K562 (cell line): ENCODE results near the gene CBL. TPM values are rescaled to one million over a fixed set of nuclear protein-coding genes. Genes with fewer than 3 reads are reported as not detected.

ENCODE experiments used
- ATAC-seq: fragments of 200-7000 bp; cut with Tn5 transposase; 3 replicates; pipeline ENCODE4 v1.9.1; 2020; ENCODE audit warnings: moderate library complexity
- BruUV-seq: library from RNA; stranded (reverse); fragments of 400-500 nt; replicated peaks from 2 replicates; lab custom pipeline; 2021; lab: Mats Ljungman, UMichigan
- CTCF ChIA-PET: fragments of 300-600 bp; formaldehyde crosslinking; extraction: SDS; loops from one replicate; lab custom pipeline; 2021; ENCODE audit warnings: low intra/inter-chr PET ratio; lab: Yijun Ruan, JAX
- POLR2A ChIA-PET: fragments of 300-600, 350-650 bp; sonication (Branson Sonifier 250); formaldehyde crosslinking; extraction: SDS; loops from one replicate; lab custom pipeline; 2021; ENCODE audit warnings: antibody characterized with exemption, inconsistent platforms; lab: Yijun Ruan, JAX
- DNase-seq, 4 experiments: peaks; one replicate each; pipeline versions ENCODE4 v3.0.0 to v3.0.0-alpha.2; 2011 to 2018; ENCODE audit warnings: low spot score in 3 of 4, mixed read lengths in 3 of 4; ENCODE audit errors: extremely low read depth in 1 of 4
- FAIRE-seq: peaks from 2 replicates; lab custom pipeline; 2011; peaks lifted over from hg19 to GRCh38; lab: Jason Lieb, UNC
- H2AFZ ChIP-seq: 2 replicates; pipeline ENCODE4 v1.6.0; 2011; ENCODE audit warnings: low read depth, low read length, control low read depth, inconsistent platforms
- H3K27ac ChIP-seq: fragments of 200-600 bp; 3 replicates; pipeline ENCODE4 v1.8.0; 2011; ENCODE audit warnings: low read depth, mild to moderate bottlenecking, control low read depth, inconsistent platforms, low read length, moderate library complexity, mixed read lengths; ENCODE audit errors: extremely low read depth
- H3K27me3 ChIP-seq, 2 experiments: fragments of 300-600 bp in 1 of 2; 2 replicates in 1 of 2; 3 replicates in 1 of 2; pipeline versions ENCODE4 v1.6.0 to v1.8.0; 2011; ENCODE audit warnings: inconsistent platforms in 2 of 2, low read length in 2 of 2, mild to moderate bottlenecking in 1 of 2, mixed read lengths in 1 of 2, moderate library complexity in 1 of 2; ENCODE audit not compliant: control insufficient read depth in 2 of 2, insufficient read depth in 2 of 2
- H3K36me3 ChIP-seq: fragments of 300-600 bp; 3 replicates; pipeline ENCODE4 v1.8.0; 2011; ENCODE audit warnings: mild to moderate bottlenecking, low read length, inconsistent platforms; ENCODE audit not compliant: control insufficient read depth, insufficient read depth
- H3K4me1 ChIP-seq, 2 experiments: fragments of 200-600 bp in 1 of 2; replicated peaks in 1 of 2; 2 replicates in 1 of 2; 3 replicates in 1 of 2; pipeline versions ENCODE4 v1.5.1 to v1.8.0; 2011; ENCODE audit warnings: inconsistent platforms in 2 of 2, low read length in 2 of 2, mild to moderate bottlenecking in 1 of 2, mixed read lengths in 1 of 2, moderate library complexity in 1 of 2; ENCODE audit not compliant: control insufficient read depth in 2 of 2, insufficient read depth in 2 of 2
- H3K4me2 ChIP-seq: 2 replicates; pipeline ENCODE4 v1.6.1; 2011; ENCODE audit warnings: low read length, control low read depth, inconsistent platforms, mixed read lengths; ENCODE audit not compliant: insufficient read depth
- H3K4me3 ChIP-seq: fragments of 200-600 bp; sonication (generic), shearing (Covaris generic); 2 replicates; pipeline ENCODE4 v1.5.1; 2016; ENCODE audit warnings: control low read depth, inconsistent platforms
- H3K79me2 ChIP-seq: fragments of 200-600 bp; 3 replicates; pipeline ENCODE4 v1.8.0; 2011; ENCODE audit warnings: low read length, inconsistent platforms; ENCODE audit not compliant: control insufficient read depth, insufficient read depth
- H3K9ac ChIP-seq, 2 experiments: 2 replicates each; pipeline versions ENCODE4 v1.6.0 to v1.6.1; 2011; ENCODE audit warnings: low read depth in 2 of 2, low read length in 2 of 2, control low read depth in 1 of 2, inconsistent platforms in 1 of 2, mild to moderate bottlenecking in 1 of 2, mixed read lengths in 1 of 2; ENCODE audit not compliant: insufficient read depth in 1 of 2
- H3K9me1 ChIP-seq: one replicate; pipeline ENCODE4 v1.6.0; 2011; ENCODE audit warnings: inconsistent platforms, mild to moderate bottlenecking, low read length, moderate library complexity; ENCODE audit not compliant: control insufficient read depth, insufficient read depth
- H3K9me3 ChIP-seq: replicated peaks from 2 replicates; pipeline ENCODE4 v1.5.1; 2011; ENCODE audit warnings: low read depth, low read length, inconsistent platforms; ENCODE audit not compliant: control insufficient read depth, insufficient read depth
- H4K20me1 ChIP-seq: replicated peaks from 2 replicates; pipeline ENCODE4 v1.6.1; 2011; ENCODE audit warnings: low read length, inconsistent platforms, mixed read lengths; ENCODE audit not compliant: control insufficient read depth, insufficient read depth
- NFATC3 ChIP-seq: fragments of 450-650 bp; IDR thresholded peaks from 2 replicates; pipeline ENCODE4 v1.6.1; 2017; ENCODE audit warnings: mild to moderate bottlenecking
- ZKSCAN1 ChIP-seq: fragments of 150-350 bp; IDR thresholded peaks from 2 replicates; pipeline ENCODE4 v1.6.1; 2016; ENCODE audit warnings: low read depth, low read length
- ZNF224 ChIP-seq: sonication (generic); formaldehyde crosslinking; IDR thresholded peaks from 2 replicates; pipeline ENCODE4 v1.8.0; 2022; ENCODE audit warnings: mild to moderate bottlenecking, missing genetic modification reagents
- ZNF507 ChIP-seq: conservative IDR thresholded peaks from 2 replicates; pipeline ENCODE4 v1.6.1; 2017; ENCODE audit warnings: missing genetic modification characterization, missing compliant biosample characterization
- WGBS: fragments of 100-300 bp; shearing (Covaris generic); methylation state at CpG from one replicate; pipeline ENCODE4 v1.1.6; 2016; ENCODE audit warnings: low coverage, mixed read lengths; ENCODE audit not compliant: insufficient coverage; ENCODE audit errors: missing lambda C conversion rate; 5-methylcytosine and 5-hydroxymethylcytosine counted together
- in situ Hi-C: fragments of 300-500 bp; cut with MboI; formaldehyde crosslinking; loops from 4 replicates; pipeline ENCODE4 v1.15.0; 2018; ENCODE audit warnings: inconsistent platforms, mixed read lengths
- intact Hi-C: fragments of 100-400 bp; cut with micrococcal nuclease; formaldehyde crosslinking; loops from 2 replicates; pipeline ENCODE4 v1.14.2; 2022
- polyA plus RNA-seq, 8 experiments: library from polyadenylated mRNA; depleted of rRNA in 4 of 8; stranded (reverse) in 5 of 8; unstranded in 3 of 8; fragments of >200 nt; fragmentation: Nextera tagmentation in 2 of 8; fragmentation: Illumina TruSeq in 1 of 8; extraction: Ambion mirVana in 2 of 8; extraction: Trizol in 1 of 8; gene quantifications; 2 replicates each; pipeline versions ENCODE4 v1.2.1 to v1.2.3, GENCODE V29; 2011 to 2014; ENCODE audit warnings: inconsistent platforms in 1 of 8, missing spikeins in 1 of 8
- total RNA-seq, 7 experiments: library from RNA; depleted of rRNA in 6 of 7; stranded (reverse); fragments of >200 nt in 6 of 7; fragmentation: Illumina TruSeq in 2 of 7; extraction: Trizol in 2 of 7; gene quantifications; 2 replicates each; pipeline versions ENCODE4 v1.2.1 to v1.2.3, GENCODE V29; 2011 to 2021; ENCODE audit warnings: low replicate concordance in 1 of 7
- TF ChIP-seq, protein P1 (sequence below): sonication (generic); formaldehyde crosslinking; IDR thresholded peaks from 2 replicates; pipeline ENCODE4 v1.8.0; 2023; ENCODE audit warnings: mild to moderate bottlenecking, missing genetic modification reagents

CBL gene
- total and polyA plus RNA-seq, 9 of the 15 experiments (the other 6 are each of a cell fraction or from before 2014, with no cell fraction given), result 3.2 to 24.9 (median 9.9) TPM

GRCh38 chr11:119285431-119285830 is 79.3 kb downstream of the CBL start:
- Histone ChIP-seq H3K27me3 (no peaks in the 10 kb centered on the region), H3K9me3 (no peaks in the 10 kb centered on the region), H3K27ac (no peak overlapping the region), H3K9ac (no peak overlapping the region), H2AFZ (no peak overlapping the region), H3K4me3 (no peak overlapping the region), H3K9me1 (no peaks in the 10 kb centered on the region), H3K79me2 (no peaks in the 10 kb centered on the region), H3K36me3 (peaks cover 39% of the 10 kb centered on the region; the same call in 2 of the 3 replicates), H3K4me1 (peaks cover 0 to 3% of the 10 kb centered on the region in 2 experiments; a peak in 1 of 5 replicates), H4K20me1 (no peaks in the 10 kb centered on the region), H3K4me2 (no peak overlapping the region)
- DNase-seq (no peak), FAIRE-seq (no peak), ATAC-seq (no peak)
- in situ Hi-C loops (no loop called here), intact Hi-C loops (no loop called here)
- WGBS, result 94% methylated on average over 9 of the region's 9 CpGs
- no TSS peak for BruUV-seq
- no peak for TF ChIP-seq ZNF507 (tag)
- ChIA-PET POLR2A (interaction anchor here (0.7 kb wide), 1 partner anchor 56 kb away, joined by 3 read pairs; no protein-coding TSS in a partner anchor), CTCF (interaction anchor here (0.6 kb wide), 1 partner anchor 66 kb away, joined by 3 read pairs; no protein-coding TSS in a partner anchor)

- no peaks in the 10 kb centered on the region for H4K20me1 ChIP-seq
- no peak overlapping the region for H3K4me2 ChIP-seq
- FAIRE-seq (no peak), ATAC-seq (no peak), DNase-seq (no peak)
- H3K4me3 ChIP-seq, result no peak overlapping the region
- H3K9ac ChIP-seq, result no peak overlapping the region
- peaks cover 45% of the 10 kb centered on the region; the same call in 2 of the 3 replicates for H3K36me3 ChIP-seq
- no peaks in the 10 kb centered on the region for H3K9me1 ChIP-seq
- CTCF ChIA-PET, result no interaction called here
- intact Hi-C loops, result no loop called here
- H2AFZ ChIP-seq, result no peak overlapping the region
- in situ Hi-C loops, result no loop called here
- peaks cover 0 to 3% of the 10 kb centered on the region in 2 experiments; a peak in 1 of 5 replicates for H3K4me1 ChIP-seq
- H3K9me3 ChIP-seq, result peaks cover 7% of the 10 kb centered on the region
- H3K79me2 ChIP-seq, result no peaks in the 10 kb centered on the region
- no peaks in the 10 kb centered on the region for H3K27me3 ChIP-seq
- no TSS peak for BruUV-seq
- POLR2A ChIA-PET, result interaction anchor here (1.1 kb wide), 1 partner anchor 18 kb away, joined by 3 read pairs; no protein-coding TSS in a partner anchor
- WGBS, result 92% methylated on average over 3 of the region's 3 CpGs
- no peak overlapping the region for H3K27ac ChIP-seq
- TF ChIP-seq, protein P1, sequence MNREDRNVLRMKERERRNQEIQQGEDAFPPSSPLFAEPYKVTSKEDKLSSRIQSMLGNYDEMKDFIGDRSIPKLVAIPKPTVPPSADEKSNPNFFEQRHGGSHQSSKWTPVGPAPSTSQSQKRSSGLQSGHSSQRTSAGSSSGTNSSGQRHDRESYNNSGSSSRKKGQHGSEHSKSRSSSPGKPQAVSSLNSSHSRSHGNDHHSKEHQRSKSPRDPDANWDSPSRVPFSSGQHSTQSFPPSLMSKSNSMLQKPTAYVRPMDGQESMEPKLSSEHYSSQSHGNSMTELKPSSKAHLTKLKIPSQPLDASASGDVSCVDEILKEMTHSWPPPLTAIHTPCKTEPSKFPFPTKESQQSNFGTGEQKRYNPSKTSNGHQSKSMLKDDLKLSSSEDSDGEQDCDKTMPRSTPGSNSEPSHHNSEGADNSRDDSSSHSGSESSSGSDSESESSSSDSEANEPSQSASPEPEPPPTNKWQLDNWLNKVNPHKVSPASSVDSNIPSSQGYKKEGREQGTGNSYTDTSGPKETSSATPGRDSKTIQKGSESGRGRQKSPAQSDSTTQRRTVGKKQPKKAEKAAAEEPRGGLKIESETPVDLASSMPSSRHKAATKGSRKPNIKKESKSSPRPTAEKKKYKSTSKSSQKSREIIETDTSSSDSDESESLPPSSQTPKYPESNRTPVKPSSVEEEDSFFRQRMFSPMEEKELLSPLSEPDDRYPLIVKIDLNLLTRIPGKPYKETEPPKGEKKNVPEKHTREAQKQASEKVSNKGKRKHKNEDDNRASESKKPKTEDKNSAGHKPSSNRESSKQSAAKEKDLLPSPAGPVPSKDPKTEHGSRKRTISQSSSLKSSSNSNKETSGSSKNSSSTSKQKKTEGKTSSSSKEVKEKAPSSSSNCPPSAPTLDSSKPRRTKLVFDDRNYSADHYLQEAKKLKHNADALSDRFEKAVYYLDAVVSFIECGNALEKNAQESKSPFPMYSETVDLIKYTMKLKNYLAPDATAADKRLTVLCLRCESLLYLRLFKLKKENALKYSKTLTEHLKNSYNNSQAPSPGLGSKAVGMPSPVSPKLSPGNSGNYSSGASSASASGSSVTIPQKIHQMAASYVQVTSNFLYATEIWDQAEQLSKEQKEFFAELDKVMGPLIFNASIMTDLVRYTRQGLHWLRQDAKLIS (CRISPR knock-in tag), result no peak
- TF ChIP-seq ZKSCAN1 (no peak), ZNF224 (CRISPR knock-in tag) (no peak), NFATC3 (no peak)
Measured at GRCh38 chr11:119288219-119288618, 82.1 kb downstream of the CBL start.
